DMS114 treated with DMSO at 0.1 percent for 48 hours (cell line): ENCODE results near the gene PRICKLE4.

Experiments used
- DNase-seq: peaks from one replicate; lab custom pipeline; 2025; ENCODE audit not compliant: unreplicated experiment; lab: John Stamatoyannopoulos, UW

Gene PRICKLE4

GRCh38 chr6:41770381-41771057, 10.1 kb upstream of the PRICKLE4 start:
- no peak for DNase-seq

- no peak for DNase-seq
Observed at GRCh38 chr6:41771058-41771983, 9.3 kb upstream of the PRICKLE4 start.

GRCh38 chr6:41774841-41775240, 5.7 kb upstream of the PRICKLE4 start:
- no peak for DNase-seq

GRCh38 chr6:41775293-41775882, 5.2 kb upstream of the PRICKLE4 start:
- DNase-seq, result no peak

GRCh38 chr6:41777551-41778285, 2.9 kb upstream of the PRICKLE4 start:
- no peak for DNase-seq

GRCh38 chr6:41778895-41779294, 1.7 kb upstream of the PRICKLE4 start:
- no peak for DNase-seq

- no peak for DNase-seq
Observed at GRCh38 chr6:41779336-41779735, 1.2 kb upstream of the PRICKLE4 start.

GRCh38 chr6:41779788-41780550, 613 bp upstream of the PRICKLE4 start, which contains the start of gene FRS3:
FRS3 (minus strand) TSS chr6:41779900; CDS start chr6:41776987, 2,913 bp downstream.
- DNase-seq, result peak; percentile 91

GRCh38 chr6:41781366-41781730, 766 bp downstream of the PRICKLE4 start:
- no peak for DNase-seq

- no peak for DNase-seq
Observed at GRCh38 chr6:41783106-41783780, 2.7 kb downstream of the PRICKLE4 start.

- no peak for DNase-seq
Observed at GRCh38 chr6:41784581-41785171, 4.1 kb downstream of the PRICKLE4 start.

- no peak for DNase-seq
Observed at GRCh38 chr6:41785254-41785653, 4.7 kb downstream of the PRICKLE4 start.

GRCh38 chr6:41785689-41786450, 5.3 kb downstream of the PRICKLE4 start:
- no peak for DNase-seq

- peak; percentile 68 for DNase-seq
Observed at GRCh38 chr6:41786451-41787218, 6.1 kb downstream of the PRICKLE4 start.

GRCh38 chr6:41787219-41787917, 6.8 kb downstream of the PRICKLE4 start, which contains the start of gene TOMM6:
TOMM6 (plus strand) TSS chr6:41787694; CDS start chr6:41787698, 4 bp downstream.
- peak; percentile 94 for DNase-seq

GRCh38 chr6:41789390-41789724, 8.8 kb downstream of the PRICKLE4 start:
- DNase-seq, result no peak

GRCh38 chr6:41790045-41790444, 9.5 kb downstream of the PRICKLE4 start:
- DNase-seq, result no peak
